Eye (tissue), 1 donor: Measurements from ENCODE around the gene SLC35B2.
"Not testable (repeated sequence)": the region's sequence is repeated elsewhere in the genome, so short reads cannot be mapped to it uniquely, and the experiment has no call there.

Experiments
- DNase-seq: peaks from one replicate; pipeline ENCODE4 v3.0.0-alpha.2; 2015

SLC35B2 gene

DNA sequence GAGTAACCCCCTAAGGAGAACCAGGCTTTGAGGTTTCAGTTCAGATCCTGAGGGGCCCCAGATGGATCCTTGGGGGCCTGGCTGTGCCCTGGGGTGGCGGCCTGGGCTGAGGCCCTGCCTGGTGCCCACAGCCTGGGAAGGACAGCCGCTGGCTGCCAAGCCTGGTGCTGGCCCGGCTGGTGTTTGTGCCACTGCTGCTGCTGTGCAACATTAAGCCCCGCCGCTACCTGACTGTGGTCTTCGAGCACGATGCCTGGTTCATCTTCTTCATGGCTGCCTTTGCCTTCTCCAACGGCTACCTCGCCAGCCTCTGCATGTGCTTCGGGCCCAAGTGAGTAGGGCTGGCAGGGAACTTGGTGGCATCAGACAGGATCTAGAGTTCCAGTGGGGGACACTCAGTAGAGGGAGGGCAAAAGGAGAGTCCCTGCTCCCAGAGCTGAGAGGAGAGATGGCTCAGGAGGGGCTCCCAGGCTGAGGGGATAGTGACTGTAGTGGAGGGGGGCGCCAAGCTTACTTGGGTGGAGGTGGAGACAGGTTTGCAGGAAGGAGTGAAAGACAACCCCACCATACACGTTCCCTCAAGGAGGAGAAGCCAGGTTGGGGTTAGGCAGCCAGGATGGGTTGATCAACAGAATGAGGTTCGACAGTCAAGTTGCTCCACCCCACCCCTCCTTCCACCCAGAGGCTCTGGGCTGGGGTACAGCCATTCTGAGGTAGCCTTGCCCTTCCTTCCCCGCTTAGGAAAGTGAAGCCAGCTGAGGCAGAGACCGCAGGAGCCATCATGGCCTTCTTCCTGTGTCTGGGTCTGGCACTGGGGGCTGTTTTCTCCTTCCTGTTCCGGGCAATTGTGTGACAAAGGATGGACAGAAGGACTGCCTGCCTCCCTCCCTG is 24.4 kb downstream of the SLC35B2 start:
- DNase-seq = no peak

DNA sequence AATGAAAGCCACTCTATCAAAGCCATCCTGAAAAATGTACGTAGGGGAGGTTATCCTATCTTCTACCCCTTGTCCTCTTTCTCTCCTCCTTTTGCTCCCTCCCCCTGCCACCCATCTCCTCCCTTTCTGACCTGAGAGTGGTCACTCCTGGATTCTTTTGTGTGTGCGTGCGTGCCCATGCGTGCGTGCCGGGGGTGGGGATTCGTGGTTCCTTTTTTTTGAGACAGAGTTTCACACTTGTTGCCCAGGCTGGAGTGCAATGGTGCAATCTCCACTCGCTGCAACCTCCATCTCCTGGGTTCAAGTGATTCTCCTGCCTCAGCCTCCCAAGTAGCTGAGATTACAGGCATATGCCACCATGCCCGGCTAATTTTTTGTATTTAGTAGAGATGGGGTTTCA is 25.9 kb downstream of the SLC35B2 start:
- DNase-seq = not testable (repeated sequence)

DNA sequence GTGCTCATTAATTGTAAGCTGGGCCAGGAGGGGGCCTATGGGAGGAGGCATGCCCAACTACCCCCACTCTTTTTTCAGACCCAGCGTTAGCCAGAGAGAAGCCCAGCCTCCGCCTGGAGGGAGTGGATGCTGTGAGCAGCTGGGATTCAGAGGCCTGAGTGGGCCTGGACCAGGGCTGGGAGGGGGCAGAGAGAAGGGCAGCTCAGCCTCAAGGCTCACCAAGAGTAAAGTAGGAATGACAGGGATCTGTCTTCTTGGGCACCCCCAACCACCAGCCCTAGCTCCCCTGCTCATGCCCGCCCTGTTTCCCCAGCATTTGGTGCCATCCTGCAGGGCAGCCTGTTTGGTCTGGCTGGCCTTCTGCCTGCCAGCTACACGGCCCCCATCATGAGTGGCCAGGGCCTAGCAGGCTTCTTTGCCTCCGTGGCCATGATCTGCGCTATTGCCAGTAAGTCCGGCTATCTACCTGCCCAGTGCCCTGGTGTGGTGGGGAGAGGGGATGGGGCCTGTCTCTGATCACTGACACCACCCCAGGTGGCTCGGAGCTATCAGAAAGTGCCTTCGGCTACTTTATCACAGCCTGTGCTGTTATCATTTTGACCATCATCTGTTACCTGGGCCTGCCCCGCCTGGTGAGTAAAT is 27.2 kb downstream of the SLC35B2 start:
- no peak for DNase-seq

DNA sequence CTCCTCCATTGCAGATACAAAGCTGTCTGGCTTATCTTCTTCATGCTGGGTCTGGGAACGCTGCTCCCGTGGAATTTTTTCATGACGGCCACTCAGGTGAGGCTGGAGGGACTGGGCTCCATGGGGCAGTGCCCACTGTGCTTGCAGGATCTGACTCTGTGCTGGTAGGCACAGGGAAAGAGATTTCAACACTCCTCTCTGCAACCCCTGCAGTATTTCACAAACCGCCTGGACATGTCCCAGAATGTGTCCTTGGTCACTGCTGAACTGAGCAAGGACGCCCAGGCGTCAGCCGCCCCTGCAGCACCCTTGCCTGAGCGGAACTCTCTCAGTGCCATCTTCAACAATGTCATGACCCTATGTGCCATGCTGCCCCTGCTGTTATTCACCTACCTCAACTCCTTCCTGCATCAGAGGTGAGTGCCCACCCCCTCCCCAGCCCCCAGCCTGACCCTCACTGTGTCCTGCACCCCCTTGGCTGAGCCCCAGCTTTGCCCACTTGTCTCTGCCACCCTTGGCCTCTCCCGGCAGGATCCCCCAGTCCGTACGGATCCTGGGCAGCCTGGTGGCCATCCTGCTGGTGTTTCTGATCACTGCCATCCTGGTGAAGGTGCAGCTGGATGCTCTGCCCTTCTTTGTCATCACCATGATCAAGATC is 27.8 kb downstream of the SLC35B2 start:
- DNase-seq = no peak

DNA sequence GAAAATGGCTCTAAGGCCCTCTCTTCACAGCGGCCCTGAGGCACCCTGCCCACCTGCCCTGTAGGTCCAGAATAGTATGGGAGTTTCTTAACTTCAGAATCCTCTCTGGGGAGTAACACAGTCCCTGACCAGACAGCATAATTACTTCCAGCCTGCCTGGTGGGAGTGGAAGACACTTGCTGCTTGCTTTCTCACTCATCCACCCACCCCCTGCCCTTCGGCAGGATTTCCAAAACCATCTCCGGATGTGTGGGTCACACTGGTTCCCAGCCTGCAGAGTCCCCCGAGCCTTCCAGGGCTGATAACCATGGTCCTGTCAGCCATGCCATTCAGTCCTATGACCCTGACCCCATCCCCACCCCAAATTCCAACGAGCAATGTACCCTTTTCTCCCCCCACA is 28.5 kb downstream of the SLC35B2 start:
- DNase-seq = no peak

DNA sequence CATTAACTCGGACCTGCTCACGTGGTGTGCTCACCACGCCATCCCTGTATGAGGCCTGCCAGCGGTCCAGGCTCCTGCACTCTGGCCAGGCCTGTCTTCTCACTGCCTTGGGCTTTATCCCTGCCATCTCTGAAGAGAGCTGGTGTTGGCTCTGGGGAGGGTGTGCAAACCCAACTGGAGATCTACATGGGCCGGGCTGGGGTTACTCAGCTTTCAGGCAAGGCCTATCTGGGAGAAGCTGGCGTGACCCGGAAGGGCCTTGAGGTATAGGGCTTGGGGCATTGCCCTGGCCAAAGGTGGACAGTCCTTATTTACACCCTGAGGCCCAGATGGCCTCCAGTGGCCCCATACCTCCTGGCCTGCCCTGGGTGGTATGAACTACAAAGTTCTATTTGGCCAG is 28.9 kb downstream of the SLC35B2 start:
- DNase-seq = no peak

DNA sequence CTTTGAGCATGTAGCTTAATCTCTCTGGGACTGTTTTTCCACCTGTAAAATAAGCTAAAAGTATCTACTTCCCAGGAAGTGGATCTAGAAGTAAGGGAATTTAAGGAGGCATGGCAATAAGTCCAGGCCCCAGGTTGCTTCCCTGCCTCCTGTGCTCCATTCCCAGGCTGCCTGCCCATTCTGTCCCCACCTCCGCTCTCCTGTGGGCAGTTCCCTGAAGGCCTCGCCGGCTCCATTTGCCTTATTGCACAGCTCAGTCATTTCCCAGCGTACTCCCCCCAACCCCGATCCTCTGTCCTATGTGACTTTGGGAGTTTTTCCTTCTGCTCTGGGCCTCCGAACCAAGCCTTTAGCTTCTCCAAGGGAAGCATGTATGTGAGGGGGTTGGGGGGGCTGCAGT is 29.3 kb downstream of the SLC35B2 start:
- DNase-seq = no peak

DNA sequence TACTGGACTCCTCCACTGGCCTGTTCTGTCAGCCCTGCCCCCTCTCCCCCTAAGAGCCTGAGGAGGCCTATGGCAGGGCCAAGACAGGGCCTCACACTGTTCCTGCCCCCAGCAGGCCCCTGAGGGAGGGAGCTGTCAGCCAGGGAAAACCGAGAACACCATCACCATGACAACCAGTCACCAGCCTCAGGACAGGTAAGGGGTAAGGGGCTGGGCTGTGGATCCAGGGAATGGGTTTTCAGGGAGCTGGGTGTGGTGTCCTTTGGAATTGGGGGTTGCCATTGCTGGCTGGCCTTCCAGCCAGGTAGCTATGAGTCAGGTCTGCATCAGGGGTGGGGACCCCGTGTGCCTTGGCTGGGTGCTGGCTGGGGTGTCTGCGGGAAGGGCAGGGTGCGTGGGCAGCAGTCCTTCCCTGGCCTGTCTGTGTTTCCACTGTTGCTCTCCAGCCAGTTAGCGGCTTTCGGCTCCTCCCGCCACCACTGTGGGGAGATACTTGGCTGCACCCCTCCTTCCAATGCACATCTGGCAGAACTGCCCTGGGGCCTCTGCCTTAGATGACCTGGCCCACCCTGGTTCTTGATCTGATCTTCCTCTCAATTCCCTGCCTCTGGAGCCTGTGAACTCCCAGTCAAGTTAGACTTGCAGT is 30.1 kb downstream of the SLC35B2 start:
- peak; percentile 47 for DNase-seq

DNA sequence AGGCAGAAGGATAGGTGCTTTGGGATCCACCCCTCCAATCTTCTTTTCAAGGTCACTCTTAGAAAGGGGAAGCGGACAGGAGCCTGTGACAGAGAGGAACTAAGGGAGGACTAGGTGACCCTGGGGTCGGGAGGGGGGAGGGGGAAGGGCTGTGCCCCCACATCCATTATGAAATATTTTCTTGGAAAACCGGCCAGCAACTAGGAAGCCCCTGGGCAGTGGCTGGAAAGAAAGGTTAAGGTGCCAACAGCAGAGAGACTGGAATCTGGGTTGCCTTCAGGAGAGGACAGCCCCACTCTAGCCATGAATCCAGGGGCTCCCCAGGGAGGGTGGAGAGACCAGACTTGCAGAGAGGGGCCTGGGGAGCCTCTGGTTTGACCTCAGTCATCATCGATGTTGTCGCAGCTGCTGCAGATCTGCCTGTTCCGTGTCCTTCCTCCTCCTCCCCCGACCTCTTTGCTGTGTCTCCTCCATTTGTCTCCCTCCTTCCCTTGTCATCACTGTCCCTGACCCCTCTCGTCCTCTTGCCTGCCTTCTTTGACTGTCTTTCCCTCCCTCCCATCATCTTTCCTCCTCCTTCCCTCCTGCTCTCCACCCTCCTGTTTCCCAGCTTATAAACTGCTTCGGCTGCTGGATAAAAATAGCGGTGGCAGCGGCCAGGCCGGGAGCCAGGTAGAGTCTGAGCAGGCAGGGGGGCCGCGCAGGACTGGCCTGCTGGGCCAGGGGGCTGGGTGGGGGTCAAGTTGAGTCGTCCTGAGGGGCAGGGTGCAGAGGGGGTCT is 30.8 kb downstream of the SLC35B2 start:
- peak; percentile 57 for DNase-seq

DNA sequence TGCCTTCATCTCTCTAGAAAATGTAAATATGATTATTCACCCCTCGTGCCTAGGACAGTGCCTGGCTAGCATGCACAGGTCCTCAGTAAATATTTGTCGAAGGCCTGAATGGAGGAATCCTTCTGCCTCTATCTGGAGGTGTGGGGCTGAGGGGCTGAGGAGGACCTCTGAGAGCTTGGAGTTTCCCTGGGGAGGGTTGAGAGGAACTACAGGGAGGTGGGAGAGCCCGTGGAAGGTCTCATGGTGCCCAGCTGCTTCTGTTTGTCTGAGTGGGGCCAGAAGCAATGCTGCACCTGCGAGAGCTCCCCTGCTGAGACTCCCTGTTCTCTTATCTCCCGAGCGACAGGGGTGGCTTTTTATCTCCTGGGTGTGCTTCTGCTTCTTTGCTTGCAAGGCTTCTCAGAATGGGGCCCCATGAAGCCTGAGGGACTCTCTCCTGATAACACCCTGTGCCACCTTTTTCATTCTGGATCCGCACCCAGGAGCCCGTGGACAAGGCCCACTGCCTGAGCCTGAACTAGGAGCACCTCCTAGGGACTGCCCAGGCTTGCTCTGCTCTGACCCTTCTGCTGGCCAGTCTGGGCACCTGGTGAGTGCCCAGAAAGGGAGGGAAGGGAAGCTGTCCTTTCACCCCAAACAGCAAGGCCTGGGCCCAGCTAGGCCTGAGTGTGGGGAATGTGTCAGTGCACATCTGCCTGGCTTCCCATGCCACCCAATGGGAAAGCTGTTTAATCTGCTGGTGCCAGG is 31.6 kb downstream of the SLC35B2 start:
- DNase-seq = no peak

DNA sequence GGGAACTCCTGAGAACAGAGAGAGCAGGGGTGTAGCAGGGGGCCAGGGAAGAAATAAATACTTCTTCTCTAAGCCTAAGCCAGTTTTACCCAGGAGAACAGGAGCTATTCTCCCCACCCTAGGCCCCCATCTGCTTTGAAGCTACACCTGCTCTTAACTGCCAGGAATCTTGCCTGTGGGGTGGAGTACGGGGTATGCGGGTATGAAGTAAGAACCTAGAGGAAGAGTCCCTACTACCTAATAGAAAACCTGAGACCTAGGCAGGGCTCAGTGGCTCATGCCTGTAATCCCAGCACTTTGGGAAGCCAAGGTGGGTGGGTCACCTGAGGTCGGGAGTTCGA is 32.4 kb downstream of the SLC35B2 start:
- DNase-seq = no peak

DNA sequence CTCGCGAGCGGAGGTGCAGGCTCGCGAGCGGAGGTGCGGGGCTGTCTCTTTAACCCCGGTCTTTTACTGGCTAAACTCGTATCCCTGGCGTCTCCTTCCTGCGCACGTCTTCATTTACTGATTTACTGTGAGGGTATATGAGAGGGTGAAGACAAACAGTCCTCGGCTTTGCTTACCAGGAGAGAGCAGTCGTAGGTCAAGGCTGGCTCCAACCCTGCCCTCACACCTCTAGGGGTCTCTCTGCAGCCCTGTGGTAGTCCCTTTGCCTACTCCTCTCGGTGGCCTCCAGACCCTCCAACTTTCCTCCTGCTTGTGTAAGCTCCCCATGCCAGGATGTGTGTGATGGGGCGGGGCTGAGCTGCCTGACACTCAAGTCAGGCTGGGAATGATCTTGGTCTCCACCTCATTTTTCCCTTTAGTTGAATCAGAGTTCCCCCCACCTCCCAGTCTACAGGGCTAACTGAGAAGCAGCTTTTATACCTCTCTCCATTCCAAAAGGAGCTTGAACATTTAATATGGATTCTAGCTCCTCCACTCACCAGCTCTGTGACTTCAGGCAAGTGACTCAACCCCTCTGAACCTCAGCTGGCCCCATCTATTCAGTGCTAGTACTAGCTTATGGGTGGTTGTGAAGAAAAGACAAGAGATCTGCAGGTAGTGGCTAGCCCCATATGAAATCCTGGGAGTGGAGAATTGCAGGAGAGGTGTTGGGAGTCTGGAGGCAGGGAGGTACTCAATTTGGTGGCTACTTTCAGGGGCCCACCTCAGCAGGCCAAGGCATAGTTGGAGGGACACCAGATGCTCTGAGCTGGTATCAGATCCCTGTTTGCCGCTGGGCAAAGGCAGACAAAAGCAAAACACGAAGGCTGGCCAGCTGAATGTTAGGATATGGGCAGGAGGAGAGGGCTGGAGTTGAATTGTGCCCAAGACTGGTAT is 33.0 kb downstream of the SLC35B2 start:
- DNase-seq = no peak

DNA sequence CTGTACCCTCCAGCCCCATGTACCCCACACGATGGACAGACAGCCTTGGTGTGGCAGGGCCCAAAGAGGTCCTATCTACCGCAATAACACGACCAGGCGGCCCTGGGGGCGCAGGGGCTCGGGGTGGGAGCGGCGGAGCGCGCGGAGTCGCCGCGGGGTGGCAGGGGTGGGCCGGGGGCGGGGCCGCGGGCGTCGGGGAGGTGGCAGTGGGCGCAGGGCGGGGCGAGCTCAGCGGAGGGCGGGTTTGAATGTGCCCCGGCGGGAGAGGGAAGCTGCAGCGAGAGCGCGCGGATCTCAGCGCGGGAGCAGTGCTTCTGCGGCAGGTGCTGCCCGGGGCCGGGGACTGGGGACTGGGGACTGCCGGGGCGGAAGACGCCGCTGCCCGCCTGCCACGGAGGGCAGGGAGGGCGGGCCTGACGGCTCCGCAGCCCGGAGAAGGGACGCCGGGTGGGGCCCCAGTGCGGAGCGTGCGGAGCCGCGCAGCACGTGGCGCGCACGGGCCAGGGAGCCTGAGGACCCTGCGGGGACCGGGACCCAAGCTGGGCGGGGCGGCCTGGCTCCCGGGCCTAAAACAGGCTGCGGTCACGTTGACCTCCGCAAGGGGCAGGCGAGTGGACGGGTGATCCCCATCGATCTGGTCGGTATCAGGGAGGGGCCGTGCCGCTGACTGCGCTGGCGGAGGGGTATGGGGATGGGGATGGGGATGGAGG is 33.9 kb downstream of the SLC35B2 start, which contains the start of gene SLC29A1:
TSS of gene SLC29A1 (plus strand) at position 277 of the 710 bp plus-strand sequence. CDS start 3,719 bp downstream, outside the sequence.
- DNase-seq = peak; percentile 85

DNA sequence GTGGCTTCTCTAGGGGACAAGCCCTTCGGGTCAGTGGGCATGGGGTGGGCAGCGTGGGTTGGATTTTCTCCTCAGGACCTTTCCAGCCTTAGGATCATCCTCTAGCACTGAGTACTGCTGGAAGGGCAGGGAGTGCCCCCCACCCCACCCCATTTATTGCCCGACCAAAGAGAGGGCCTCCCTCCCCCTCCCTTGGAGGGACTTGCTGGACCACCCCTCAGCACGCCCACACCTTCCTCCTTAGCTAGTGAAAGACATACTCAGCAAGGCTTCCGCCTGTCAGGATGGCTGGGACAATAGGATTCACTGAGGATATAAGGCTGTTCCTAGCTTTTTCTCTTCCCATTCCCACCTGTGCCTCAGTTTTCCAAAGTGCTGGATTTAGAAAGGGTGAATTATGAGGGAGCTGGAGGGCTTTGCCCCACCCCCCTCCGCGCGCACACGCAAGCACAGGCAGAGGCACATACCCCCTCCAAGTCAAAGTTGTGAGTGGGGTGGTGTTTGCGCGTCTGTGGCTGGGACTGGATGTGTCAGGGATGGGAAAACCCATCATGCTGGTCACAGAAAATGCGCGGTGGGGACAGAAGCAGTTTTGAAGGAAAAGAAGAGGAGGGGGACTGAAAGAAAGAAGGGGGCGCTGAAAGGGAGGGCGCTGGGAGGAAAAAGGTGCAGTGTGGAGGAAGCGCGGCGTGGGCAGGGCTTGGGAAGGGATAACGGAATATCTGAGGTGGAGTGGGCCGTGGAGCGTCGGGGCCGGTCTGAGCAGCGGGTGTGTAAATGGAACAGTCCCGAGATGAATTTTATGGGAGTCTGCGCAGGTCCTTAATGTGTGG is 34.6 kb downstream of the SLC35B2 start:
- peak; percentile 41 for DNase-seq

DNA sequence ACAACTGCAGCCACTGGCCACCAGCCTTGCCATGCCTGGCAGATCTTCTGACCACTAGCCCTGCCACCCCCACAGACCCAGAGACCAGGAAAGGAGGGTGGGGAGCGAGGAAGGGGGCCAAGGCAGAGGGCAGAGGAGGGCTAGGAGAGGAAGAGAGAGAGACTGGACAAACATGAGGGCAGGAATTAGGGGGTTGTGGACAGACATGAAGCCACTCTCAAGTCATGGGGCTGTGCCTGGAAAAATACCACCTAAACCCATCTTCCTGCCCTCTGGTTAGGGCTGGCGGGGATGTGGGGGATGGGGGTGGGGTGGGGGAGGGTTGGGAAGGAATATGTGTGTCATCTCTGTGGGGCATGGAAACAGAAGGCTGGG is 35.4 kb downstream of the SLC35B2 start:
- DNase-seq = no peak

DNA sequence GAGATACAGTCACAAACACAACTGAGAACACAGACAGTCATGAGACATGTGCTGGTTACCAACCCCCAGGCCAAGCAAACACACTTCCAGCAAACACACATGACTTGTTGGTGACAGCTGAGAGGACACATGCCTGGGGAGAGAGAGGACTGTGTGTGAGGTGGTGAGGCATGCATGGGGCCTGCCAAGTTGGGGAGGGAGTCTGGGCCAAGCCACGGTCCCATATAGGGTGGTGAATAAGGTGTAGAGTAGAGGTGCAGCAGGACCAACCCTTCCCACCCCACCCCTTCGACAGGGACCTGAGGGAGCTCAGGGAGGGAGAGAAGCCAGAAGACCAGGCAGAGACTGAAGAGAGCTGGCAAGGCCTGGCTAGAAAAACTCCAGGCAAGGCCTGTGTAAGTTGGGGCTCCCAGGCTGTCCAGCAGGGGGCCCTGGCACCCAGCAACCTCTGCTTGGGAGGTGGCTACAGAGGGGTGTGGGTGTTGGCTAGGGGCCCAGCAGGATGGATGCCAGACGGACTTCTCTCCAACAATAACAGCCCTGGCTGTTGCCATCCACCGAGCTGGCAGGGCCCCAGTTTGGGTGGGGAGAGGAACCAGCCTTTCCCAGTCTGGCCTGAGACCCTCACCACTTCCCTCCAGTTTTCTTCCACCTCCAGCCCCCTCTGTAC is 35.9 kb downstream of the SLC35B2 start:
- peak; percentile 72 for DNase-seq

DNA sequence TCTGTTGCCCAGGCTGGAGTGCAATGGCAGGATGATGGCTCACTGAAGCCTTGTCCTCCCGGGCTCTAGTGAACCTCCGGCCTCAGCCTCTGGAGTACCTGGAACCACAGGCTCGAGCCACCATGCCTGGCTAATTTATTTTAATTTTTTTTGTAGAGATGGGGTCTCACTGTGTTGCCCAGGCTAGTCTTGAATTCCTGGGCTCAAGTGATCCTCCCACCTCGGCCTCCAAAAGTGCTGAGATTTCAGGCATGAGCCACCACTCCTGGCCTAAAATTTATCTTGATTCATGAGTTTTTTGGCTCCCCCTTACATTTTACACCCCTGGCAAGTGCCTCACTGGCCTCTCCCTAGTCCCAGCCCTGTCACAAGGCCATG is 36.4 kb downstream of the SLC35B2 start:
- DNase-seq = no peak
